K562 (cell line): Measurements from ENCODE around the gene TTC33. TPM values are rescaled to one million over a fixed set of nuclear protein-coding genes. Genes with fewer than 3 reads are reported as not detected.

ENCODE experiments used
- BRD4 ChIP-seq: fragments of 200-600 bp; sonication (generic); IDR thresholded peaks from 2 replicates; pipeline ENCODE4 v1.6.1; 2017; ENCODE audit warnings: inconsistent platforms
- CBFB ChIP-seq: sonication (generic); formaldehyde crosslinking; IDR thresholded peaks from 2 replicates; pipeline ENCODE4 v1.4.0; 2020; ENCODE audit warnings: mild to moderate bottlenecking, missing genetic modification reagents
- CC2D1A ChIP-seq: fragments of 450-650 bp; IDR thresholded peaks from 2 replicates; pipeline ENCODE4 v1.6.1; 2017; ENCODE audit warnings: mild to moderate bottlenecking
- DIDO1 ChIP-seq: fragments of 450-650 bp; IDR thresholded peaks from 2 replicates; pipeline ENCODE4 v1.6.1; 2016; ENCODE audit warnings: low read depth, missing biosample characterization, missing genetic modification characterization
- DNMT1 ChIP-seq: fragments of 450-650 bp; IDR thresholded peaks from 2 replicates; pipeline ENCODE4 v1.6.1; 2016; ENCODE audit warnings: antibody characterized with exemption, mild to moderate bottlenecking
- GABPA ChIP-seq: fragments of 200-800 bp; sonication (Bioruptor generic); conservative IDR thresholded peaks from 2 replicates; pipeline ENCODE4 v1.6.1; 2016; ENCODE audit warnings: low read depth, missing genetic modification characterization, missing compliant biosample characterization
- HDGF ChIP-seq: fragments of 450-650 bp; IDR thresholded peaks from 2 replicates; pipeline ENCODE4 v1.6.1; 2016
- HMG20B ChIP-seq: fragments of 250-450 bp; sonication (Bioruptor Pico); IDR thresholded peaks from 2 replicates; pipeline ENCODE4 v1.5.0; 2021; ENCODE audit warnings: mild to moderate bottlenecking
- KAT2B ChIP-seq: IDR thresholded peaks from one replicate; pipeline ENCODE4 v1.6.1; 2012; ENCODE audit warnings: low read depth, mild to moderate bottlenecking, control low read depth, inconsistent platforms, low read length, moderate library complexity
- RCOR1 ChIP-seq, 2 experiments: IDR thresholded peaks; 2 replicates each; pipeline ENCODE4 v1.6.1; 2012; ENCODE audit warnings: low read depth in 2 of 2, low read length in 2 of 2, borderline replicate concordance in 1 of 2, improper control_type of control experiment in 1 of 2
- SUPT5H ChIP-seq: fragments of 450-650 bp; IDR thresholded peaks from 2 replicates; pipeline ENCODE4 v1.6.1; 2016
- ZFP1 ChIP-seq: fragments of 450-650 bp; formaldehyde crosslinking; IDR thresholded peaks from 2 replicates; pipeline ENCODE4 v1.4.0; 2020; ENCODE audit warnings: mild to moderate bottlenecking, mixed read lengths
- ZNF197 ChIP-seq: fragments of 200-800 bp; sonication (Bioruptor generic); IDR thresholded peaks from 2 replicates; pipeline ENCODE4 v1.6.1; 2016; ENCODE audit warnings: low read depth, missing genetic modification characterization, missing compliant biosample characterization
- polyA plus RNA-seq, 8 experiments: library from polyadenylated mRNA; depleted of rRNA in 4 of 8; stranded (reverse) in 5 of 8; unstranded in 3 of 8; fragments of >200 nt; fragmentation: Nextera tagmentation in 2 of 8; fragmentation: Illumina TruSeq in 1 of 8; extraction: Ambion mirVana in 2 of 8; extraction: Trizol in 1 of 8; gene quantifications; 2 replicates each; pipeline versions ENCODE4 v1.2.1 to v1.2.3, GENCODE V29; 2011 to 2014; ENCODE audit warnings: inconsistent platforms in 1 of 8, missing spikeins in 1 of 8
- total RNA-seq, 7 experiments: library from RNA; depleted of rRNA in 6 of 7; stranded (reverse); fragments of >200 nt in 6 of 7; fragmentation: Illumina TruSeq in 2 of 7; extraction: Trizol in 2 of 7; gene quantifications; 2 replicates each; pipeline versions ENCODE4 v1.2.1 to v1.2.3, GENCODE V29; 2011 to 2021; ENCODE audit warnings: low replicate concordance in 1 of 7
- TF ChIP-seq, protein P1 (sequence below): sonication (generic); formaldehyde crosslinking; IDR thresholded peaks from 2 replicates; pipeline ENCODE4 v1.8.1; 2023; ENCODE audit warnings: mild to moderate bottlenecking, missing genetic modification reagents
- TF ChIP-seq, protein P2 (sequence below): sonication (generic); formaldehyde crosslinking; IDR thresholded peaks from 2 replicates; pipeline ENCODE4 v1.8.0; 2022; ENCODE audit warnings: mild to moderate bottlenecking, missing genetic modification reagents
- TF ChIP-seq, protein P3 (sequence below): fragments of 250-450 bp; sonication (Bioruptor Pico); IDR thresholded peaks from 2 replicates; pipeline ENCODE4 v1.5.0; 2021
- TF ChIP-seq, protein P4 (sequence below): fragments of 250-450 bp; sonication (Bioruptor Pico); IDR thresholded peaks from 2 replicates; pipeline ENCODE4 v1.4.0; 2020; ENCODE audit warnings: mild to moderate bottlenecking, moderate library complexity
- TF ChIP-seq, protein P5 (sequence below): fragments of 250-450 bp; sonication (Bioruptor Pico); IDR thresholded peaks from 2 replicates; pipeline ENCODE4 v1.8.0; 2022; ENCODE audit warnings: moderate library complexity, mild to moderate bottlenecking, inconsistent platforms

TTC33 gene
- total and polyA plus RNA-seq, 9 of the 15 experiments (the other 6 are each of a cell fraction or from before 2014, with no cell fraction given), result 11.5 to 24.9 (median 21.1) TPM

DNA sequence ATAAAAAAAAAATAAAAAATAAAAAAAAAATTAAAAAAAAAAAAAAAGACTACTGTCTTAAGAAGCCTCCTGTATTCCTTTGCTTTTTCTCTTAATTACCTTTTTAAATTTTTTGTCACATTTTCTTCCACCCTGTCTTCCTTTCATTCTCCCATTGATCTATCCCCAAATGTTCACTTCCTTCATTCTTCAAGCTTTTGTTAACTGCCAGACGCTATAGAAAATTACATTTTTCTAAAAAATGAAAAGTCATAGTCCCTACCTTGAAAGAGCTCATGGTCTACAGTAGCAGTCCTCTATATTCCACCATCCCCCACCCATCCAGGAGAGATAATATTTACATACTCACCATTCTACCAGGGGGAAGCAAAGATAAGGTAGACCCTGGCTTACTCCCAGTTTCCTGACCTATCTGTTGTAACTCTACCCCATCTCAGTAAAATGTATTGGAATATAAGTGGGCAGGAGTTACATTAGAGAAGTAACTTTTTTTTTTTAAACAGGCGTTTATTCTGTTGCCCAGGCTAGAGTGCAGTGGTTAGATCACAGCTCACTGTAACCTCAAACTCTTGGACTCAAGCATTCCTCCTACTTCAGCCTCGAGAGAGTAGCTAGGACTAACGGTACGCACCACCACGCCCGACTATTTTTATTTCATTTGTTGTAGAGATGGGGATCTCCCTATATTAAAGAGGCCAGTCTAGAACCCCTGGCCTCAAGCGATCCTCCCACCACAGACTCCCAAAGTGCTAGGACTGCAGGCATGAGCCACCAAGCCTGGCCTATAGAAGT, 46.2 kb upstream of the TTC33 start (continued):
- TF ChIP-seq CBFB (CRISPR knock-in tag) (no peak), DNMT1 (no peak), ZFP1 (CRISPR knock-in tag) (no peak; the same call in 1 of the 2 replicates), ZNF197 (peak; percentile 42; the same call in 1 of the 2 replicates), SUPT5H (0 out of 2 replicates have a peak, but pooled peaks have one; percentile 37), CC2D1A (peak; percentile 28; the same call in 1 of the 2 replicates), KAT2B (no peak), HMG20B (CRISPR knock-in tag) (no peak), BRD4 (peak; percentile 90; the same call in 1 of the 2 replicates), GABPA (no peak), RCOR1 (IDR thresholded peaks at IDR 0.05; ENCODE audit: borderline replicate concordance in 1 of 2, low read depth in 2 of 2, low read length in 2 of 2) (peak; percentile 75 to 93; a peak in 3 of 4 replicates), HDGF (no peak), DIDO1 (tag) (no peak)
- TF ChIP-seq, protein P1, sequence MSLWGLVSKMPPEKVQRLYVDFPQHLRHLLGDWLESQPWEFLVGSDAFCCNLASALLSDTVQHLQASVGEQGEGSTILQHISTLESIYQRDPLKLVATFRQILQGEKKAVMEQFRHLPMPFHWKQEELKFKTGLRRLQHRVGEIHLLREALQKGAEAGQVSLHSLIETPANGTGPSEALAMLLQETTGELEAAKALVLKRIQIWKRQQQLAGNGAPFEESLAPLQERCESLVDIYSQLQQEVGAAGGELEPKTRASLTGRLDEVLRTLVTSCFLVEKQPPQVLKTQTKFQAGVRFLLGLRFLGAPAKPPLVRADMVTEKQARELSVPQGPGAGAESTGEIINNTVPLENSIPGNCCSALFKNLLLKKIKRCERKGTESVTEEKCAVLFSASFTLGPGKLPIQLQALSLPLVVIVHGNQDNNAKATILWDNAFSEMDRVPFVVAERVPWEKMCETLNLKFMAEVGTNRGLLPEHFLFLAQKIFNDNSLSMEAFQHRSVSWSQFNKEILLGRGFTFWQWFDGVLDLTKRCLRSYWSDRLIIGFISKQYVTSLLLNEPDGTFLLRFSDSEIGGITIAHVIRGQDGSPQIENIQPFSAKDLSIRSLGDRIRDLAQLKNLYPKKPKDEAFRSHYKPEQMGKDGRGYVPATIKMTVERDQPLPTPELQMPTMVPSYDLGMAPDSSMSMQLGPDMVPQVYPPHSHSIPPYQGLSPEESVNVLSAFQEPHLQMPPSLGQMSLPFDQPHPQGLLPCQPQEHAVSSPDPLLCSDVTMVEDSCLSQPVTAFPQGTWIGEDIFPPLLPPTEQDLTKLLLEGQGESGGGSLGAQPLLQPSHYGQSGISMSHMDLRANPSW (CRISPR knock-in tag), result no peak
- TF ChIP-seq, protein P2, sequence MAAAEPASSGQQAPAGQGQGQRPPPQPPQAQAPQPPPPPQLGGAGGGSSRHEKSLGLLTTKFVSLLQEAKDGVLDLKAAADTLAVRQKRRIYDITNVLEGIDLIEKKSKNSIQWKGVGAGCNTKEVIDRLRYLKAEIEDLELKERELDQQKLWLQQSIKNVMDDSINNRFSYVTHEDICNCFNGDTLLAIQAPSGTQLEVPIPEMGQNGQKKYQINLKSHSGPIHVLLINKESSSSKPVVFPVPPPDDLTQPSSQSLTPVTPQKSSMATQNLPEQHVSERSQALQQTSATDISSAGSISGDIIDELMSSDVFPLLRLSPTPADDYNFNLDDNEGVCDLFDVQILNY (CRISPR knock-in tag), result no peak
- TF ChIP-seq, protein P3, sequence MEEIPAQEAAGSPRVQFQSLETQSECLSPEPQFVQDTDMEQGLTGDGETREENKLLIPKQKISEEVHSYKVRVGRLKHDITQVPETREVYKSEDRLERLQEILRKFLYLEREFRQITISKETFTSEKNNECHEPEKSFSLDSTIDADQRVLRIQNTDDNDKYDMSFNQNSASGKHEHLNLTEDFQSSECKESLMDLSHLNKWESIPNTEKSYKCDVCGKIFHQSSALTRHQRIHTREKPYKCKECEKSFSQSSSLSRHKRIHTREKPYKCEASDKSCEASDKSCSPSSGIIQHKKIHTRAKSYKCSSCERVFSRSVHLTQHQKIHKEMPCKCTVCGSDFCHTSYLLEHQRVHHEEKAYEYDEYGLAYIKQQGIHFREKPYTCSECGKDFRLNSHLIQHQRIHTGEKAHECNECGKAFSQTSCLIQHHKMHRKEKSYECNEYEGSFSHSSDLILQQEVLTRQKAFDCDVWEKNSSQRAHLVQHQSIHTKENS, result no peak
- TF ChIP-seq, protein P4, sequence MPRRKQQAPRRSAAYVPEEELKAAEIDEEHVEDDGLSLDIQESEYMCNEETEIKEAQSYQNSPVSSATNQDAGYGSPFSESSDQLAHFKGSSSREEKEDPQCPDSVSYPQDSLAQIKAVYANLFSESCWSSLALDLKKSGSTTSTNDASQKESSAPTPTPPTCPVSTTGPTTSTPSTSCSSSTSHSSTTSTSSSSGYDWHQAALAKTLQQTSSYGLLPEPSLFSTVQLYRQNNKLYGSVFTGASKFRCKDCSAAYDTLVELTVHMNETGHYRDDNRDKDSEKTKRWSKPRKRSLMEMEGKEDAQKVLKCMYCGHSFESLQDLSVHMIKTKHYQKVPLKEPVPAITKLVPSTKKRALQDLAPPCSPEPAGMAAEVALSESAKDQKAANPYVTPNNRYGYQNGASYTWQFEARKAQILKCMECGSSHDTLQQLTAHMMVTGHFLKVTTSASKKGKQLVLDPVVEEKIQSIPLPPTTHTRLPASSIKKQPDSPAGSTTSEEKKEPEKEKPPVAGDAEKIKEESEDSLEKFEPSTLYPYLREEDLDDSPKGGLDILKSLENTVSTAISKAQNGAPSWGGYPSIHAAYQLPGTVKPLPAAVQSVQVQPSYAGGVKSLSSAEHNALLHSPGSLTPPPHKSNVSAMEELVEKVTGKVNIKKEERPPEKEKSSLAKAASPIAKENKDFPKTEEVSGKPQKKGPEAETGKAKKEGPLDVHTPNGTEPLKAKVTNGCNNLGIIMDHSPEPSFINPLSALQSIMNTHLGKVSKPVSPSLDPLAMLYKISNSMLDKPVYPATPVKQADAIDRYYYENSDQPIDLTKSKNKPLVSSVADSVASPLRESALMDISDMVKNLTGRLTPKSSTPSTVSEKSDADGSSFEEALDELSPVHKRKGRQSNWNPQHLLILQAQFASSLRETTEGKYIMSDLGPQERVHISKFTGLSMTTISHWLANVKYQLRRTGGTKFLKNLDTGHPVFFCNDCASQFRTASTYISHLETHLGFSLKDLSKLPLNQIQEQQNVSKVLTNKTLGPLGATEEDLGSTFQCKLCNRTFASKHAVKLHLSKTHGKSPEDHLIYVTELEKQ (CRISPR knock-in tag), result 0 out of 2 replicates have a peak, but pooled peaks have one; percentile 4
- TF ChIP-seq, protein P5, sequence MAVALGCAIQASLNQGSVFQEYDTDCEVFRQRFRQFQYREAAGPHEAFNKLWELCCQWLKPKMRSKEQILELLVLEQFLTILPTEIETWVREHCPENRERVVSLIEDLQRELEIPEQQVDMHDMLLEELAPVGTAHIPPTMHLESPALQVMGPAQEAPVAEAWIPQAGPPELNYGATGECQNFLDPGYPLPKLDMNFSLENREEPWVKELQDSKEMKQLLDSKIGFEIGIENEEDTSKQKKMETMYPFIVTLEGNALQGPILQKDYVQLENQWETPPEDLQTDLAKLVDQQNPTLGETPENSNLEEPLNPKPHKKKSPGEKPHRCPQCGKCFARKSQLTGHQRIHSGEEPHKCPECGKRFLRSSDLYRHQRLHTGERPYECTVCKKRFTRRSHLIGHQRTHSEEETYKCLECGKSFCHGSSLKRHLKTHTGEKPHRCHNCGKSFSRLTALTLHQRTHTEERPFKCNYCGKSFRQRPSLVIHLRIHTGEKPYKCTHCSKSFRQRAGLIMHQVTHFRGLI (CRISPR knock-in tag), result no peak
